Fibroblast of lung (primary cell): ENCODE data around the gene PIN1.

Source experiments
- EZH2 ChIP-seq: IDR thresholded peaks from 2 replicates; pipeline ENCODE4 v1.5.1; 2012; ENCODE audit warnings: low read length, control low read depth, mild to moderate bottlenecking; ENCODE audit errors: missing control alignments
- TF ChIP-seq, protein P1 (sequence below), 2 donors: IDR thresholded peaks in 1 of 2; conservative IDR thresholded peaks in 1 of 2; 1 replicate in 1 of 2; 2 replicates in 1 of 2; pipeline ENCODE4 v1.5.1; 2011 to 2012; ENCODE audit warnings: low read length in 2 of 2, control low read depth in 1 of 2, inconsistent platforms in 1 of 2, low read depth in 1 of 2, mild to moderate bottlenecking in 1 of 2

DNA sequence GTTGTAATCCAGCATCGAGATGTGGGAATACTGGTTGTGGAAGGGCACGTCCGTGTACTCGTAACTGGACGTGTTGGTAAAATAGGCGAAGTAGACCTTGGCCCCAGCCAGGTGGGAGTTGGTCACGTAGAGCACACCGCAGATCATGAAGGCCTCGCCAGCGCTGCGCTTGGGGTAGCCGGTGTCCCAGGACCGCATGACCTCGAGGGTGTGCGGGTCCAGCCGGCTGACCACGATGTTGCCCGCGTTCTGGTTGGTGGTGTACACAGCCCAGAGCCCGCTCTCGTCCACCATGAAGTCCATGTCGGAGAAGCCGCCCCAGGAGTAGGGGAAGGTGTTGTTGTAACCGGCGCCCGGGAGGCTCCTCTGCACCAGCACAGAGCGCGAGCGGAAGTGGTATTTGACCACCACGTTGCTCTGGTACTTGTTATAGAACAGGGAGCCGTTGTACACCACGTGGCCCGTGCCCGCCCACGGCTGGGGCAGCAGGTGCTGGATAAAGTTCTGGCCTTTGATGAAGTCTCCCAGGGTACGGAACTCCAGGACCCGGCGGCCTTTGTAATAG, 19.2 kb downstream of the PIN1 start:
- TF ChIP-seq, protein P1, sequence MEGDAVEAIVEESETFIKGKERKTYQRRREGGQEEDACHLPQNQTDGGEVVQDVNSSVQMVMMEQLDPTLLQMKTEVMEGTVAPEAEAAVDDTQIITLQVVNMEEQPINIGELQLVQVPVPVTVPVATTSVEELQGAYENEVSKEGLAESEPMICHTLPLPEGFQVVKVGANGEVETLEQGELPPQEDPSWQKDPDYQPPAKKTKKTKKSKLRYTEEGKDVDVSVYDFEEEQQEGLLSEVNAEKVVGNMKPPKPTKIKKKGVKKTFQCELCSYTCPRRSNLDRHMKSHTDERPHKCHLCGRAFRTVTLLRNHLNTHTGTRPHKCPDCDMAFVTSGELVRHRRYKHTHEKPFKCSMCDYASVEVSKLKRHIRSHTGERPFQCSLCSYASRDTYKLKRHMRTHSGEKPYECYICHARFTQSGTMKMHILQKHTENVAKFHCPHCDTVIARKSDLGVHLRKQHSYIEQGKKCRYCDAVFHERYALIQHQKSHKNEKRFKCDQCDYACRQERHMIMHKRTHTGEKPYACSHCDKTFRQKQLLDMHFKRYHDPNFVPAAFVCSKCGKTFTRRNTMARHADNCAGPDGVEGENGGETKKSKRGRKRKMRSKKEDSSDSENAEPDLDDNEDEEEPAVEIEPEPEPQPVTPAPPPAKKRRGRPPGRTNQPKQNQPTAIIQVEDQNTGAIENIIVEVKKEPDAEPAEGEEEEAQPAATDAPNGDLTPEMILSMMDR (conservative IDR thresholded peaks at IDR 0.05 in 1 of 2, IDR thresholded peaks at IDR 0.05 in 1 of 2; ENCODE audit: low read depth in 1 of 2, low read length in 2 of 2), result no peak
- TF ChIP-seq EZH2, result no peak
